GM10248 (cell line): ENCODE results near the gene CIB2.
A peak's percentile ranks its signal among the peaks of the same experiment; 100 is the strongest.

Source experiments
- CTCF ChIA-PET: fragments of 300-600 bp; sonication (Branson Sonifier 250); formaldehyde crosslinking; extraction: SDS; loops from one replicate; lab custom pipeline; 2021; ENCODE audit warnings: antibody characterized with exemption; lab: Yijun Ruan, JAX
- POLR2A ChIA-PET: fragments of 350-650 bp; sonication (Branson Sonifier 250); formaldehyde crosslinking; extraction: SDS; loops from one replicate; lab custom pipeline; 2020; ENCODE audit warnings: antibody characterized with exemption; lab: Yijun Ruan, JAX
- DNase-seq: peaks from one replicate; pipeline ENCODE4 v3.0.0; 2012; ENCODE audit errors: extremely low spot score
- TF ChIP-seq, protein P1 (sequence below): IDR thresholded peaks from 2 replicates; pipeline ENCODE4 v1.5.1; 2012; ENCODE audit warnings: mild to moderate bottlenecking, low read depth; ENCODE audit errors: extremely low read depth, missing control alignments, control extremely low read depth

The CIB2 gene

DNA sequence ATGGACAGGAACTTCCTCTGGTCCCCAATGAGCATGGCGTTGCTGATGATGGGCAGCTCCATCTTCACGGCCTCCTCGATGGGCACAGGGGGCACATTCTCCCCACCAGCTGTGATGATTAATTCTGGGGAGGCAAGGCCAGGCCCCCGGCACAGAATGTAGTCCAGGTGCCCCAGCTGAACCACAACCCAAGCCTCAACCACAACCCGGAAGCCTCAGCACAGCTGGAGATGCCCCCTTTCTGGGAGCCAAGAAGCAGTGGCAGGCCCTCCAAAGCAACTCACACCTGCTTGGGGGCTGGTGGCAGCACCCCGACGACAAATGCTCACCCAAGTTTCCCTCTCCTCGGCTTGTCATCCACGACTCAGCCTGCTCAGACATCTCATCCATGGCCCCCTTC is 43.2 kb upstream of the CIB2 start:
- TF ChIP-seq, protein P1, sequence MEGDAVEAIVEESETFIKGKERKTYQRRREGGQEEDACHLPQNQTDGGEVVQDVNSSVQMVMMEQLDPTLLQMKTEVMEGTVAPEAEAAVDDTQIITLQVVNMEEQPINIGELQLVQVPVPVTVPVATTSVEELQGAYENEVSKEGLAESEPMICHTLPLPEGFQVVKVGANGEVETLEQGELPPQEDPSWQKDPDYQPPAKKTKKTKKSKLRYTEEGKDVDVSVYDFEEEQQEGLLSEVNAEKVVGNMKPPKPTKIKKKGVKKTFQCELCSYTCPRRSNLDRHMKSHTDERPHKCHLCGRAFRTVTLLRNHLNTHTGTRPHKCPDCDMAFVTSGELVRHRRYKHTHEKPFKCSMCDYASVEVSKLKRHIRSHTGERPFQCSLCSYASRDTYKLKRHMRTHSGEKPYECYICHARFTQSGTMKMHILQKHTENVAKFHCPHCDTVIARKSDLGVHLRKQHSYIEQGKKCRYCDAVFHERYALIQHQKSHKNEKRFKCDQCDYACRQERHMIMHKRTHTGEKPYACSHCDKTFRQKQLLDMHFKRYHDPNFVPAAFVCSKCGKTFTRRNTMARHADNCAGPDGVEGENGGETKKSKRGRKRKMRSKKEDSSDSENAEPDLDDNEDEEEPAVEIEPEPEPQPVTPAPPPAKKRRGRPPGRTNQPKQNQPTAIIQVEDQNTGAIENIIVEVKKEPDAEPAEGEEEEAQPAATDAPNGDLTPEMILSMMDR: no peak
- ChIA-PET POLR2A (no interaction called here), CTCF (interaction anchor here (0.8 to 6.9 kb wide), 4 partner anchors 16 to 43 kb away, joined by 3 to 45 read pairs (median 4); partner anchors contain the start of gene CIB2)
- peak; percentile 13 for DNase-seq

DNA sequence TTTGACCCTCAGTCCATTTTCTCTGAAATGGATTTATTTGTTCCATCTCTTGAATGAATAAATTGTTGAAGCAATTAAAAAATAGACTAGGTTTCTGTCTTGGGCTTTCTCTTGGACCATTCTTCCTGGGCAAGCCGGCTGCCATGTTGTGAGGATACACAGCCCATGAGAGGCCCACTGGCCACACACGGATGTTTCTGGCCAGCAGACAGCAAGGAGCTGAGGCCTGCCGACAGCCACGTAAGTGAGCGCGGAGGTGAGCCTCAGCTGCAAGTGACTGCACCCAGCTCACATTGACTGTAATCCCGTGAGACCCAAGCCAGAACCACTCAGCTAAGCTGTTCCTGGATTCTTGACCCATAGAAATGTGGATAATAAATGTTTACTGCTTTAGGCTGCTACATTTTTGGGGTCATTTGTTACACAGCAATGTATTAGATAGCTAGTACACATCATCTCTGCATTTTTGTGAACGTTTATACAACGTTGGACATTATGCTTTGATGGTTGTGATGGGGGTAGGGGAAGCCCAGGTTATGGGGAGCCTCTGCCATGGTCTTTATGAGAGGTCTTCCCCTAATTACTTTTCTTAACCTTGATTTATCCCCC is 40.7 kb upstream of the CIB2 start:
- POLR2A ChIA-PET: no interaction called here
- DNase-seq: no peak
- TF ChIP-seq, protein P1: no peak
- CTCF ChIA-PET: interaction anchor here (0.8 to 6.9 kb wide), 11 partner anchors 11 to 213 kb away, joined by 3 to 45 read pairs (median 3); partner anchors contain the start of genes CIB2 and IDH3A

DNA sequence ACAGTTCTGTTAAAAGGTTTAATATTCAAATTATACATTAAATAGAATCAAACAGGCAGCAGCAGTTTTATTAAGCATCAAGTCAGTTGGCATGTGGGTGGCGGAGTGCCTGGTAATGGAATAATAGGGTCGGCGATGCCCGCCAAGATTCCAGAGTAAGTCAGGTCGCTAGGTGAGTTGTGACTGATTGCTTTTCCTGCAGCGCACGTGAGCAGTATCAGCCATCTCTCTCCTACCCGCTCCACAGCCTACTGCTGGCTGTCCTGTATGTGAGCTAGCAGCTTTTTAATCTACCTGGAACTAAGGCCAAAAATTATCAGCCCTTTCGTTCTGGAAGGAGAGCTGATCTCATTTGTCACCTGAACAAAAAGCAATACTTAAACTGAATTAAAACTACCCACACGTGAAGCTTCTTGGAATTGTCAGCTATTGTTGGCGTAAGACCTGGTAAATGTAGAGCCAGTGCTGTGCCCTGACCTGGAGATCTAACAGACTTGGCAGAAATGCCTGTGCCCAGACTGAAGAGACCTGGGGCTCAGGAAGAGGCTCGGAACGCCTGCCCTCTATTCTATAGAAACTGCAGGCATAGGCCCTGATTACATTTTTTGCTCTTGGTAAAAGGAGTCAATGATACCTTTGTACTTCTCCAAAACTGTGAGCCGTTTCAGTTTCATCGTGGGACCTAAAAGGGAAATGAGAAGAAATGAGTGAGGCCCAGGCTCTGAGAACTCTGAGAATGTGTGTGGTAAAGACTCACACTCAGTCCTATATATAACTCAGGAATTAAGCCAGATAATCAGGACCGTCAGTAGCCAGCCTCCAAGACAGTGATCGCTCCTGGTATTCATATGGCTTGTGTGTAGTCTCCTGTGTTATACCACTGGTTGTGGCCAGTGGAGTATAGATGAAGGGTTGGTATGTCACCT is 39.9 kb upstream of the CIB2 start:
- TF ChIP-seq, protein P1: no peak
- ChIA-PET CTCF (interaction anchor here (0.8 to 6.9 kb wide), 9 partner anchors 10 to 212 kb away, joined by 3 to 45 read pairs (median 4); partner anchors contain the start of genes CIB2 and IDH3A), POLR2A (no interaction called here)
- DNase-seq: peak; percentile 64

DNA sequence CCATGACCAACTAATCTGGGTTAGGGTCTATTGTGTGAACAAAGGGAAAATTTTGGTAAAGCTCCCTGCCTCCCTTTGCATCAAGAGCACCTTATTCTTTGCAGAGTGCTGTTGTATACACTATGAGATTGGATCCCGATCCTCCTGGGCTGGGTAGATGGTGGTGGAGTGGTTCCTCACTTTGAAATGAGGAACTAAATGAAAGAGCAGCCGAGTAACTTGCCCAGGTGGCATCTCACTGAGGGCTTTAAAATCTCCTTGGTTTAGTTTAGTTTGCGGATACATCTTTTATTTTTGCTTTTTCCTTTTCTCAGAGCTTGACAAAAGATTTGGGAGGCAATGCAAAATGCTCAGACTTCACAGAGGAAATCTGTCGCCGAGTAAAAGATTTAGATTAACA is 37.4 kb upstream of the CIB2 start:
- CTCF ChIA-PET: interaction anchor here (1.0 to 6.9 kb wide), 5 partner anchors 9 to 258 kb away, joined by 3 to 45 read pairs (median 9); partner anchors contain the start of gene CIB2
- POLR2A ChIA-PET: no interaction called here

DNA sequence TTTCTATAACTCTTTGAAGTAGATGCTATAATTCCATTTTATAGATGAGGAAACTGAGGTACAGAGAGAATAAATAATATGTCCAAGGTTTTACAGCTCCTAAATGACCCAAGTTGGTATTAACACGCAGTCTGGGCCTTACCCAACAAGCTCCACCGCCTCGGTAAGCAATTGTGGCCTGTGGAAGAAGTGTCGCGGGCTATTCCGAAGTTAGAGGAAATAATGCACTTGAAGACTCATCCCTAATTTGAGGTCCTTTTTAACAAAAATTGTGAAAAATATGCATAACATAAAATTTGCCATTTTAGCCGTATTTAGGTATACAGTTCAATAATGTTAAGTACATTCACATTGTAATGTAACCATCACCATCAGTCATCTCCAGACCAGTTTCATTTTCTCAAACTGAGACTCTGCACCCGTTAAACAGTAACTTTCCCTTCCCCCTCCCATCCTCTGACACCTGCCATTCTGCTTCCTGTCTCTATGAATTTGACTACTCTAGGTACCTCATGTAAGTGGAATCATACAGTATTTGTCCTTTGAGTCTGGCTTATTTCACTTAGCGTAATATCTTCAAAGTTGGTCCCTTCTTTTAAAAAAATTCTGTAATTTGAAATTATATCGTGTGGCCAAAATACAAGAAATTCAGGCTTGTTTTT is 36.1 kb upstream of the CIB2 start:
- TF ChIP-seq, protein P1: no peak
- peak; percentile 69 for DNase-seq
- ChIA-PET POLR2A (no interaction called here), CTCF (interaction anchor here (1.0 to 6.9 kb wide), 6 partner anchors 10 to 584 kb away, joined by 3 to 45 read pairs (median 6); partner anchors contain the start of gene CIB2)

More for the DNA sequence above, 37.4 kb upstream of the CIB2 start:
- TF ChIP-seq, protein P1: no peak
- no peak for DNase-seq

DNA sequence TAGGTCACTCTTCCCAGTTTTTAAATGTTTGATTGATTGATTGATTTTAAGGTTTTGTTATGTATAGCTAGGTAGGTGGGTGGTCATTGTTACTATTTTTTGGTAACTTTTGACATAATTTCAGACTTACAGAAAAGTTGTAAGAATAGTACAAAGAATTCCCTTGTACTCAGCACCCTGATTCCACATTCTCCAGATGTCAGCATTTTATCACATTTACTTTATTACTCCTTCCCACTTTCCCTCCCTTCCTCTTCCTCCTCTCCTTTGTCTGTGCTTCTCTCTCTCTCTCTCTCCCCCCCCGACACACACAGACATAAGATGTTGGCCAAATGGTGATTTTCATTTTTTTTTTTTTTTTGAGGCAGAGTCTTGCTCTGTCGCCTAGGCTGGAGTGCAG is 32.8 kb upstream of the CIB2 start:
- DNase-seq: no peak
- ChIA-PET POLR2A (no interaction called here), CTCF (interaction anchor here (1.6 kb wide), 2 partner anchors 25 to 145 kb away, joined by 3 to 4 read pairs; no protein-coding TSS in a partner anchor)
- TF ChIP-seq, protein P1: no peak
